HepG2 (cell line): ENCODE measurements around the gene TRPC1. TPM values are rescaled to one million over a fixed set of nuclear protein-coding genes. Genes with fewer than 3 reads are reported as not detected.

ENCODE experiments used
- ERF ChIP-seq: IDR thresholded peaks from 2 replicates; pipeline ENCODE4 v1.6.1; 2018; ENCODE audit warnings: missing biosample characterization, missing genetic modification reagents
- FIP1L1 ChIP-seq: fragments of 200-400 bp; formaldehyde crosslinking; IDR thresholded peaks from 2 replicates; pipeline ENCODE4 v1.6.1; 2018; ENCODE audit warnings: low read depth, mild to moderate bottlenecking, low read length, moderate library complexity, borderline replicate concordance; ENCODE audit not compliant: insufficient read depth
- HNF4G ChIP-seq, 2 experiments: sonication (generic) in 1 of 2; formaldehyde crosslinking in 1 of 2; IDR thresholded peaks; 2 replicates each; pipeline versions ENCODE4 v1.4.0 to v1.6.1; 2011 to 2020; ENCODE audit warnings: borderline replicate concordance in 2 of 2, low read depth in 2 of 2, mild to moderate bottlenecking in 2 of 2, low read length in 1 of 2, missing genetic modification reagents in 1 of 2, moderate library complexity in 1 of 2
- JUND ChIP-seq: sonication (generic); formaldehyde crosslinking; IDR thresholded peaks from 2 replicates; pipeline ENCODE4 v1.8.0; 2022; ENCODE audit warnings: mild to moderate bottlenecking, missing genetic modification reagents
- KDM6A ChIP-seq: IDR thresholded peaks from 2 replicates; pipeline ENCODE4 v1.6.1; 2016; ENCODE audit warnings: low read depth
- RFX3 ChIP-seq: IDR thresholded peaks from 2 replicates; pipeline ENCODE4 v1.6.1; 2016; ENCODE audit warnings: missing biosample characterization, missing genetic modification reagents
- RFX5 ChIP-seq: IDR thresholded peaks from 2 replicates; pipeline ENCODE4 v1.6.1; 2011; ENCODE audit warnings: low read depth, low read length, improper control_type of control experiment
- SNAPC2 ChIP-seq: sonication (generic); formaldehyde crosslinking; IDR thresholded peaks from 2 replicates; pipeline ENCODE4 v1.8.1; 2022; ENCODE audit warnings: mild to moderate bottlenecking, missing genetic modification reagents
- TARDBP ChIP-seq: sonication (generic); formaldehyde crosslinking; IDR thresholded peaks from 2 replicates; pipeline ENCODE4 v1.8.0; 2022; ENCODE audit warnings: mild to moderate bottlenecking, missing genetic modification reagents
- ZFAT ChIP-seq: sonication (generic); formaldehyde crosslinking; conservative IDR thresholded peaks from 2 replicates; pipeline ENCODE4 v1.8.1; 2023; ENCODE audit warnings: missing genetic modification reagents, inconsistent platforms
- ZNF264 ChIP-seq: sonication (generic); formaldehyde crosslinking; IDR thresholded peaks from 2 replicates; pipeline ENCODE4 v1.4.0; 2020; ENCODE audit warnings: missing genetic modification reagents
- ZNF333 ChIP-seq: sonication (generic); formaldehyde crosslinking; IDR thresholded peaks from 2 replicates; pipeline ENCODE4 v1.4.0; 2020; ENCODE audit warnings: mild to moderate bottlenecking, missing genetic modification reagents, borderline replicate concordance
- ZNF678 ChIP-seq: sonication (generic); formaldehyde crosslinking; IDR thresholded peaks from 2 replicates; pipeline ENCODE4 v1.4.0; 2020; ENCODE audit warnings: mild to moderate bottlenecking, missing genetic modification reagents
- ZNF703 ChIP-seq: sonication (generic); formaldehyde crosslinking; IDR thresholded peaks from 2 replicates; pipeline ENCODE4 v1.5.1; 2020; ENCODE audit warnings: missing genetic modification reagents, mild to moderate bottlenecking, moderate library complexity, borderline replicate concordance
- ZNF781 ChIP-seq: sonication (generic); formaldehyde crosslinking; IDR thresholded peaks from 2 replicates; pipeline ENCODE4 v1.5.1; 2020; ENCODE audit warnings: borderline replicate concordance, mild to moderate bottlenecking, missing genetic modification reagents; ENCODE audit errors: not compliant biosample characterization
- polyA plus RNA-seq, 8 experiments: library from polyadenylated mRNA; depleted of rRNA in 3 of 8; stranded (reverse) in 7 of 8; unstranded in 1 of 8; fragments of >200 nt; fragmentation: Illumina TruSeq in 4 of 8; extraction: Trizol in 4 of 8; gene quantifications; 2 replicates each; pipeline versions ENCODE4 v1.2.1 to v1.2.3, GENCODE V29; 2011 to 2016; ENCODE audit warnings: low read depth in 4 of 8, missing spikeins in 1 of 8, mixed read lengths in 1 of 8; ENCODE audit not compliant: insufficient read depth in 1 of 8
- total RNA-seq, 5 experiments: library from RNA; depleted of rRNA; stranded (reverse); fragments of >200 nt; fragmentation: Illumina TruSeq; extraction: Trizol; gene quantifications; 2 replicates each; pipeline ENCODE4 v1.2.3, GENCODE V29; 2016; ENCODE audit warnings: low read depth in 1 of 5
- TF ChIP-seq, protein P1 (sequence below): sonication (generic); formaldehyde crosslinking; IDR thresholded peaks from 2 replicates; pipeline ENCODE4 v1.4.0; 2020; ENCODE audit warnings: mild to moderate bottlenecking, low read depth, missing genetic modification reagents
- TF ChIP-seq, protein P2 (sequence below): sonication (generic); formaldehyde crosslinking; IDR thresholded peaks from 2 replicates; pipeline ENCODE4 v1.8.1; 2023; ENCODE audit warnings: mild to moderate bottlenecking, inconsistent platforms, moderate library complexity, missing genetic modification reagents, borderline replicate concordance
- TF ChIP-seq, protein P3 (sequence below): sonication (generic); formaldehyde crosslinking; IDR thresholded peaks from 2 replicates; pipeline ENCODE4 v1.8.0; 2022; ENCODE audit warnings: missing genetic modification reagents, mild to moderate bottlenecking, moderate library complexity, borderline replicate concordance
- TF ChIP-seq, protein P4 (sequence below): IDR thresholded peaks from 2 replicates; pipeline ENCODE4 v1.6.1; 2012; ENCODE audit warnings: low read depth, low read length, improper control_type of control experiment
- TF ChIP-seq, protein P5 (sequence below): IDR thresholded peaks from 2 replicates; pipeline ENCODE4 v1.6.1; 2016; ENCODE audit warnings: low read depth, control low read depth

TRPC1 gene
- total and polyA plus RNA-seq, 2 of the 13 experiments (the other 11 are each of a cell fraction or from before 2014, with no cell fraction given) = 10.8 to 13.1 TPM

DNA sequence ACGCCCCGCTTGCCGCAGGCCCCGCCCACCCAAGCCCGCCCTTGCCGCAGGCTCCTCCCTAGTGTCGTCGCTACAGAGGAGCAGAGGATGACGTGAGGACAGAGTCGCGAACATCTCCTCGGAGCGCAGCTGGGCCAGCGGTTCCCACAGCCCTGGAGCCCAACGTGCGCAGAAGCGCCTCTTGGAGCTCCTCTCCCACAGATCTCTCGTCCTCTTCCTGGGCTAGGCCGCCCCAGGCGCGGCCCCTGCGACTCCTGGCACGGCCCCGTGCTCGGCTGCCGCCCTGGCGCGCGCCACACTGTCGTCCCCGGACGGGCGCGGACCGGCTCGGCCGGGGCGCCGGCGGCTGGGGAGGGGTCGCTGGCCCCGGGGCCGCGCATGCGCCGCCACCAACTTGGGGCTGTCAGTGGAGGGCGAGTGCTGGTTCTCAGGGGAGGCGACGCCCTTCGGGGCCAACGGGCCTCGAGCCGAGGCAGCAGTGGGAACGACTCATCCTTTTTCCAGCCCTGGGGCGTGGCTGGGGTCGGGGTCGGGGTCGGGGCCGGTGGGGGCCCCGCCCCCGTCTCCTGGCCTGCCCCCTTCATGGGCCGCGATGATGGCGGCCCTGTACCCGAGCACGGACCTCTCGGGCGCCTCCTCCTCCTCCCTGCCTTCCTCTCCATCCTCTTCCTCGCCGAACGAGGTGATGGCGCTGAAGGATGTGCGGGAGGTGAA lies at the start of gene TRPC1 (continued):
- no peak for TF ChIP-seq FIP1L1
- TF ChIP-seq, protein P1, sequence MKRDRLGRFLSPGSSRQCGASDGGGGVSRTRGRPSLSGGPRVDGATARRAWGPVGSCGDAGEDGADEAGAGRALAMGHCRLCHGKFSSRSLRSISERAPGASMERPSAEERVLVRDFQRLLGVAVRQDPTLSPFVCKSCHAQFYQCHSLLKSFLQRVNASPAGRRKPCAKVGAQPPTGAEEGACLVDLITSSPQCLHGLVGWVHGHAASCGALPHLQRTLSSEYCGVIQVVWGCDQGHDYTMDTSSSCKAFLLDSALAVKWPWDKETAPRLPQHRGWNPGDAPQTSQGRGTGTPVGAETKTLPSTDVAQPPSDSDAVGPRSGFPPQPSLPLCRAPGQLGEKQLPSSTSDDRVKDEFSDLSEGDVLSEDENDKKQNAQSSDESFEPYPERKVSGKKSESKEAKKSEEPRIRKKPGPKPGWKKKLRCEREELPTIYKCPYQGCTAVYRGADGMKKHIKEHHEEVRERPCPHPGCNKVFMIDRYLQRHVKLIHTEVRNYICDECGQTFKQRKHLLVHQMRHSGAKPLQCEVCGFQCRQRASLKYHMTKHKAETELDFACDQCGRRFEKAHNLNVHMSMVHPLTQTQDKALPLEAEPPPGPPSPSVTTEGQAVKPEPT (CRISPR knock-in tag) = no peak
- TF ChIP-seq, protein P2, sequence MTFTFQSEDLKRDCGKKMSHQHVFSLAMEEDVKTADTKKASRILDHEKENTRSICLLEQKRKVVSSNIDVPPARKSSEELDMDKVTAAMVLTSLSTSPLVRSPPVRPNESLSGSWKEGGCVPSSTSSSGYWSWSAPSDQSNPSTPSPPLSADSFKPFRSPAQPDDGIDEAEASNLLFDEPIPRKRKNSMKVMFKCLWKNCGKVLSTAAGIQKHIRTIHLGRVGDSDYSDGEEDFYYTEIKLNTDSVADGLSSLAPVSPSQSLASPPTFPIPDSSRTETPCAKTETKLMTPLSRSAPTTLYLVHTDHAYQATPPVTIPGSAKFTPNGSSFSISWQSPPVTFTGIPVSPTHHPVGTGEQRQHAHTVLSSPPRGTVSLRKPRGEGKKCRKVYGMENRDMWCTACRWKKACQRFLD (CRISPR knock-in tag) = no peak
- TF ChIP-seq ZNF333 (CRISPR knock-in tag) = no peak
- TF ChIP-seq ERF (CRISPR knock-in tag) = no peak
- no peak for TF ChIP-seq RFX5
- TF ChIP-seq TARDBP (CRISPR knock-in tag) = peak; percentile 56; the same call in 1 of the 2 replicates
- no peak for TF ChIP-seq KDM6A (CRISPR knock-in tag)
- TF ChIP-seq SNAPC2 = no peak
- no peak for TF ChIP-seq ZNF264 (CRISPR knock-in tag)
- TF ChIP-seq ZNF678 (CRISPR knock-in tag) = no peak
- TF ChIP-seq, protein P3, sequence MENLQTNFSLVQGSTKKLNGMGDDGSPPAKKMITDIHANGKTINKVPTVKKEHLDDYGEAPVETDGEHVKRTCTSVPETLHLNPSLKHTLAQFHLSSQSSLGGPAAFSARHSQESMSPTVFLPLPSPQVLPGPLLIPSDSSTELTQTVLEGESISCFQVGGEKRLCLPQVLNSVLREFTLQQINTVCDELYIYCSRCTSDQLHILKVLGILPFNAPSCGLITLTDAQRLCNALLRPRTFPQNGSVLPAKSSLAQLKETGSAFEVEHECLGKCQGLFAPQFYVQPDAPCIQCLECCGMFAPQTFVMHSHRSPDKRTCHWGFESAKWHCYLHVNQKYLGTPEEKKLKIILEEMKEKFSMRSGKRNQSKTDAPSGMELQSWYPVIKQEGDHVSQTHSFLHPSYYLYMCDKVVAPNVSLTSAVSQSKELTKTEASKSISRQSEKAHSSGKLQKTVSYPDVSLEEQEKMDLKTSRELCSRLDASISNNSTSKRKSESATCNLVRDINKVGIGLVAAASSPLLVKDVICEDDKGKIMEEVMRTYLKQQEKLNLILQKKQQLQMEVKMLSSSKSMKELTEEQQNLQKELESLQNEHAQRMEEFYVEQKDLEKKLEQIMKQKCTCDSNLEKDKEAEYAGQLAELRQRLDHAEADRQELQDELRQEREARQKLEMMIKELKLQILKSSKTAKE = no peak
- TF ChIP-seq HNF4G (IDR thresholded peaks at IDR 0.05; ENCODE audit: borderline replicate concordance, low read depth, low read length) = 0 out of 2 replicates have a peak, but pooled peaks have one; percentile 10
- TF ChIP-seq HNF4G (CRISPR knock-in tag; IDR thresholded peaks at IDR 0.05; ENCODE audit: borderline replicate concordance, low read depth) = 0 out of 2 replicates have a peak, but pooled peaks have one; percentile 2
- no peak for TF ChIP-seq RFX3 (CRISPR knock-in tag)
- no peak for TF ChIP-seq ZNF703
- TF ChIP-seq, protein P4, sequence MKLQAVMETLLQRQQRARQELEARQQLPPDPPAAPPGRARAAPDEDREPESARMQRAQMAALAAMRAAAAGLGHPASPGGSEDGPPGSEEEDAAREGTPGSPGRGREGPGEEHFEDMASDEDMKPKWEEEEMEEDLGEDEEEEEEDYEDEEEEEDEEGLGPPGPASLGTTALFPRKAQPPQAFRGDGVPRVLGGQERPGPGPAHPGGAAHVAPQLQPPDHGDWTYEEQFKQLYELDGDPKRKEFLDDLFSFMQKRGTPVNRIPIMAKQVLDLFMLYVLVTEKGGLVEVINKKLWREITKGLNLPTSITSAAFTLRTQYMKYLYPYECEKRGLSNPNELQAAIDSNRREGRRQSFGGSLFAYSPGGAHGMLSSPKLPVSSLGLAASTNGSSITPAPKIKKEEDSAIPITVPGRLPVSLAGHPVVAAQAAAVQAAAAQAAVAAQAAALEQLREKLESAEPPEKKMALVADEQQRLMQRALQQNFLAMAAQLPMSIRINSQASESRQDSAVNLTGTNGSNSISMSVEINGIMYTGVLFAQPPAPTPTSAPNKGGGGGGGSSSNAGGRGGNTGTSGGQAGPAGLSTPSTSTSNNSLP = no peak
- no peak for TF ChIP-seq ZFAT (CRISPR knock-in tag)
- TF ChIP-seq JUND (CRISPR knock-in tag) = peak; percentile 23; the same call in 1 of the 2 replicates
- TF ChIP-seq, protein P5, sequence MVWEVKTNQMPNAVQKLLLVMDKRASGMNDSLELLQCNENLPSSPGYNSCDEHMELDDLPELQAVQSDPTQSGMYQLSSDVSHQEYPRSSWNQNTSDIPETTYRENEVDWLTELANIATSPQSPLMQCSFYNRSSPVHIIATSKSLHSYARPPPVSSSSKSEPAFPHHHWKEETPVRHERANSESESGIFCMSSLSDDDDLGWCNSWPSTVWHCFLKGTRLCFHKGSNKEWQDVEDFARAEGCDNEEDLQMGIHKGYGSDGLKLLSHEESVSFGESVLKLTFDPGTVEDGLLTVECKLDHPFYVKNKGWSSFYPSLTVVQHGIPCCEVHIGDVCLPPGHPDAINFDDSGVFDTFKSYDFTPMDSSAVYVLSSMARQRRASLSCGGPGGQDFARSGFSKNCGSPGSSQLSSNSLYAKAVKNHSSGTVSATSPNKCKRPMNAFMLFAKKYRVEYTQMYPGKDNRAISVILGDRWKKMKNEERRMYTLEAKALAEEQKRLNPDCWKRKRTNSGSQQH = 0 out of 2 replicates have a peak, but pooled peaks have one; percentile 11
- no peak for TF ChIP-seq ZNF781
